HG03442 (cell line): Measurements from ENCODE around the gene HOXB13.

Experiments
- ATAC-seq: cut with Tn5 transposase; IDR thresholded peaks from one replicate; pipeline ENCODE4 v1.9.1; 2021; ENCODE audit warnings: mild to moderate bottlenecking, moderate library complexity; ENCODE audit not compliant: unreplicated experiment

The HOXB13 gene

DNA sequence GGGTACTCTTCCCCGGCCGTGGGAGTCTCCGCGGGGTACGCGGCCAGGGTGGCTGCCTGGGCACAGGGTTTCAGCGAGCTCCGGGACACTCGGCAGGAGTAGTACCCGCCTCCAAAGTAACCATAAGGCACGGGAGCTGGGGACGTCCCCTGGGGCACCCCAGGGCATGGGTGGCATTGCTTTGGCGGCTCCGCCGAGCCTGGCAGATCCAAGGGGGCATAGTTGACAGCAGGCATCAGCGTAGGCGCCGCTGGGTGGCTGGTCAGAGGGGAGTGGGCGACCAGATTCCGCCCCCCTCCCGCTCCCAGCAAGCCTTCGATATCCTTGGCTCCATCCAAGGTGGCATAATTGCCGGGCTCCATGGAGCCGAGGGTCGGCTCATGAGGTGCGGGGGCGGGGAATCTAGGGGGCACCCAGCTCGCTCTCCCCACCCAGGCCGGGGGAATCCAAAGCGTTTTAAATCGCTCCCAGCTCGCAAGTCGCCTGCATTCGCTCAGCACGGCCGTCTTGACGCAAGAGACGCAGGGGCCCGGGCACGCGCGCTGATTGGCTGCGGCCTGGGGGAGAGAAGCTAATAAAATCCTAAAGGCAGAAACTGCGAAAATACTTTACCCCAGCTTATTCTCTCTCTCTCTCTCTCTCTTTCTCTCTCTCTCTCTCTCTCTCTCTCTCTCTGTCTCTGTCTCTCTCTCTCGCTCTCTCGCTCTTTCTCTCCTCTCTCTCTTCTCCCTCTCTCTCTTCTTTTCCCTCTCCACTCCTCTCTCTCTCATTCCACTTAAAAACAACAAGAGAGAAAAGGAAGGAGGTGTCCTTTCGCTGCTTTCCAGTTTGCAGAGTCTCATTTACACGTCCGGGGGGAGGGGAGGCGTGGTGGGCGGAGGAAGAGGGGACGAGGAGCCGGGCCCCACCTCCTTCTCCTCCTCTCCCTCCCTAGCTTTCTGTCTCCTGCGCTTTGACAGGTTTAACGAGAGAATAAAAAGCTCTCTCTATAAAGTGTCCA is at the start of gene HOXB13:
Gene HOXB13, minus strand, starts transcription at position 519 of the 1,000 bp plus-strand sequence. Its CDS starts 157 bp downstream, at position 362.
- no peak for ATAC-seq

GRCh38 chr17:48776602-48777001 is 48.1 kb upstream of the HOXB13 start:
- ATAC-seq = no peak

DNA sequence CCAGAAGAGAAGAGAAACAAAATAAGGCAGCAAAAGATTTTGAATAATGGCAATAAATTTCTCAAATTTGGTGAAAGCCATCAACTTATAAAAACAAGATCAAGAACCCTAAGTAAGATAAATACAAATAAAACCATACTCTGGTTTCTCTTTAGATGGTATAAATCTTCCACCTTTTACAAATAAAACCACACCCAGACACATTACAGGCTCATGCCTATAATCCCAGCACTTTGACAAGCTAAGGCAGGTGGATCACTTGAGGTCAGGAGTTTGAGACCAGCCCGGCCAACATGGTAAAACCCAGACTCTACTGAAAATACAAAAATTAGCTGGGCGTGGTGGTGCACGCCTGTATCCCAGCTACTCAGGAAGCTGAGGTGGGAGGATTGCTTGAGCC is 44.7 kb upstream of the HOXB13 start:
- ATAC-seq = no peak

DNA sequence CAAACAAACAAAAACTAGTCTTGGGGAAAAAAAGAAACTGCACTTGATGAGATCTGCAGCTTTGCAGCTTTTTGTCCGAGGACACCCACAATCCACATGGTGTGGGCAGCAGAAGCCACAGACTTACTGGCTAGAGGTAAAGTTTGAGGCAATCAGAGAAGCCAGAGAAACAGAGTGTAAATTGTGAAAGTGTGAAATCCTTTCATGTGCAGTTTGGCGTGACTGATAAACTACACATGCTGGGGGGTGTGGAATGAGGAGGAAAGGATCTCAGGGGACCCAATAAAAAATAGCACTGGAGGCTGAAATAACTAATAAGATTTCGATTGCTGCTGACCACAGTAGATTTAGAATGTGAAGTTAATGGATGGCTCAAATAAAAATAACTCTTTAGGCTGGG is 42.4 kb upstream of the HOXB13 start:
- no peak for ATAC-seq

- no peak for ATAC-seq
These were observed 40.6 kb upstream of the HOXB13 start for GRCh38 chr17:48769009-48769675.

DNA sequence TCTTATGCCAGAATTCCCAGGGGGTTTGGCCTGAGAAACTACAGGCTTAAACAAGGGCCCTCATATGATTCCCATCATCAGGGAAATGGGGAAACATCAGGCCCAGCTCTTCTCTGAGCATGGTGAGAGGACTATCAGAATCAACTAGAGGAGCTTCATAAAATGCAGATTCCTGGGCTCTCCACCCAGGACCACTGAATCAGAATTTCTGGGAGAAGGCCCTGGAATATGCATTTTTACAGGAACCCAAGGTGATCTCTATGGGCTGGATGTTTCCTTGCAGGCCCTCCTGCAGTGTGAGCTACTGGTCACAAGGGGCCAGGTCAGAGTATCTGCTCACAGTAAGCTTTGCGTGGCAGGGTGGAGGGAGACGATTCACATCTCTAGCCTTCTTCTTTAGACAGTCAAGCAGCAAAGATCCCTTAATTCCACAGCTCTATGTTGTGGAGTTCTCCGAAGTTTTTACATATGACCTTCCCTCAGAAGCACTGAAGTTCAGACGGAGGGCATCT is 38.8 kb upstream of the HOXB13 start:
- no peak for ATAC-seq

DNA sequence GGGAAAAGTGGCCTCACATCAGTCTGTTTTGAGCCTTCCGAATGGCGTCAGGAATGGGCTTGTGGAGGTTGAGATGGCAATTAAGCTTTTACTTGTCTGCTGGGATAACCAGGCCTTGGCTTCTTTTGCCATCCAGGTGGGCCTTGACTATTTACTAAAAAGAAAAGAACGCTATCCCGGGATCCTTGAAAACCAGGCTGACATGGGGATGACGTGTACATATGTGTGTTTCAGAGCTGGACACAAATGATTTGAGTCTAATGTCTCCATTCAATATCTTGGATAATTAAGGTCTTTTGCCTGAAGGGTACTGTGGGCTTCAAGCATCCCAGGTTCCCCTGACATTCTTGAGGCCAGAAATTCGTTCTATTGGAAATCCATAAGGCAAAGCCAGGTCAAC is 32.6 kb upstream of the HOXB13 start:
- ATAC-seq = no peak

DNA sequence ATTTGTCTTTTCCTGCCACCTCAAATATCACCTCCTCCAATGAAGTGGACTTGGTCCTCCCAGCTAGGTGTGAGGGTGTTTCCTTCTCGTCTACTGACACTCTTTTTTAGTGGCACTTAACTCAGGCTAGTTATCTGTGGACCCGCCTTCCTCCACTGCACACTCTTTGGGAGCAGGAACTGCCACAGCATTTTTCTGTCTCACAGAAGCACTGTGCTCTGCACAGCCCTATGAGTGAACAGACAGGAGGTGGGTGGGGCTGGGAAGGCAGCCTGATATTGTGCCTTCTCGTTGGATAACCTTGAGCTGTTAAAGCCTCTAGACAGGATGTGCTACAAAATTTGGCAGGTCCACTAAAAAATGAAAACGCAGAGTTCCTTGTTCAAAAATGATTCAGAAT is 31.9 kb upstream of the HOXB13 start:
- no peak for ATAC-seq

GRCh38 chr17:48759288-48759687 is 30.7 kb upstream of the HOXB13 start:
- ATAC-seq = no peak

DNA sequence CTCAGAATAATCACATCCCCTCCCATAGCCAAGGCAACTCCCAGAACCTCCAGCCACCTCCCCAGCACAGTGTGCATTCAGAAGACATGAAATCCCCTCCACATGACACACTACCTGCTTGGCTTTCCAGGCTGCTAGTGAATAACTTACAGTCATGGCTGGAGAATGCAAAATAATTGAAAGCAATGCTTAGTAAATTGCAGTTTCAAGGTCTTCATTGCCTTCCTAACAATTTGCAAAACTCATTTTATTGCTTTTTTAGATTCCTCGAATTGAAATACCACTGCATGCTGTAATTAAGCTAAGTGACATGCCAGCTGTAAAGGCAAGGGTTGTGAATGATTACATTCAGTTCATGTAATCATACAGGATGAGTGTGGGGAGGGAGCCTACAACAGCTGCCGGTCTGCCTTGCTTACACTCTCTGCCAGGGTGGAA is 29.0 kb upstream of the HOXB13 start:
- ATAC-seq = no peak

DNA sequence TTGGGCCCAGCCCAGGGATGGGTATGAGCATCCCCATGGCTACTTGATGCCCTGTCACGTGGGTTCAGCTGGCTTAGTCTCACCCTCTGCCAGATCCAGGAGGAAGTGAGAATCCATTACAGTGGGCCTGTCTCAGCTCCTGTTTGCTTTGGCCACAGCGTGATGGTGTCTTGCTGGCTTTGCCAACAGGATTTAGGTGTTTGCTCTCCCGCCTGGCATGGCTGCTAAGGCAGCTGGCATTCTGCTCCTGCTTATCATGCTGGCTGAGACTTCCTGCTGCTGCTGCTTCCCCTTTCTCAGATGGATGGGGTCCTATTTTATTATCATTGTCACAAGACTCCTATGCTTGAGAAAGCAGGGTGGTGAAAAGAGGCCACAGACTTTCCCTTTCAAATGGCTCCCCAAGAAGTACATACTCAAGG is 28.3 kb upstream of the HOXB13 start:
- no peak for ATAC-seq

GRCh38 chr17:48755356-48755755 is 26.8 kb upstream of the HOXB13 start:
- no peak for ATAC-seq

DNA sequence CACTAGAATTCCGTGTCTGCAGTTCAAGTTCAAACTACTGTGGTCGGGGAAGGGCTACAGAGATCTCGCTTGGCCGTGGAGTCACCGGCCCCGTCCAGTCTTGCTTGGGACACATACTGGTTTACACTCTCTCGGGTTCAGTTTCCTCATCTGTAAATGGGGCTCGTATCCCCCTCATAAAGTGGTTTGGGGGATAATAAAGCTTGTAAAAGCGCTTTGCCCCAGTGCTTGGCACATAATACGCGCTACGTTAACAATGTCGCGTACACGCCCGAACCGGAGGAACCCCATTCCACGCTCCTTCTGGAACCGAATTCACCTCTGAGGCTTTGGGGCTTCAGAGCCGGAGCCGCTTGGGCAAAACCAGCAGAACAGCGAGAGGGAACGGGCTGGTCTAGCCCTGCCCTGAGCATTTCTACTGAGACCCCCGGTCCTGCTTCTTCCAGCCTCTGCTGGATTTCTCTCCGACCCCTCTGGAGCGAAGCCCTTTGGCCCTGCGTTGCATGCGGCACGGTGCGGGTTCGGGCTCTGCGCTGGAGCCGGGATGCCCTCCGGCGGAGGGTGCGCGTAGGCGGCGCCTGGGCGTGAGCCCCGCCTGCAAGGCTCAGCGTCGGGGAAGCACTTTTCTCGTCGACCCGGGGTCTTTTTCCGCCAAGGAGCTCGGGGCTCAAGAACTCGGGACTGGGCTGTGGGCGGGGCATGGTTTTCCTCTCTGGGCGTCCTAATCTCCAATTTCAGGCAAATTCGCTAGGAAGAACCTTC is 26.1 kb upstream of the HOXB13 start:
- ATAC-seq = no peak

DNA sequence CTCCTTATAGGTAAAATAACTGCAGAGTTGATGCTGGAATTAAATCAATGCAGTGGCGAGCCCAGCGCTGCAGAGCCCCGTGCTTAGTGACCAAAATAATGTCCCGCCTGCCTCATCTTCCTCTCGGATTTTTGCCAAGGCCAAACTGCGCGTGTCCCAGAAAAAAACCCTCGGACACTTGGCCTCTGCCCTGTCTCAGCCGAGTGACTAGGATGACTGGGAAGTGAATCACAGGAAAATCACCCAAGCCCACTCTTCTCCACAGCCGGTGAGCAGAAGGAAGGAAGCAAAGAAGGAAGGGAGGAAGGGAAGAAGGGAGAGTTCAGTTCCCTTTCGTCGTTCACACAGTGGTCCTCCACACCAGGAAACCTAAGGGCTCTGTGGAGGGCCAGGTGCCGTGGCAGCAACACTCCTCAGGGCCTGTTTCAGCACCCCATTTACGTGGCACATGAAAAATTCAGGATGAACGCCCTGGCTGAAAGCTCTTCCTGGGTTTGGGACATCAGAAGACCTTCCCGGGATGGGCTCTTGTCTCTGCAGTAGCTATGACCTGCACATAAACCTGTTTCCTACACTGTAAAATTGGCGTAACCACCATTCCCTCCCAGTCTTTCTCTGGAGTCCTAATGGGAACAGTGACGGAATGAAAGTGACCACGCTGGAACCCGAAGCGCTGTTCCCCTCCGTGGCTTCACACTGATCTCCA is 25.4 kb upstream of the HOXB13 start:
- no peak for ATAC-seq

DNA sequence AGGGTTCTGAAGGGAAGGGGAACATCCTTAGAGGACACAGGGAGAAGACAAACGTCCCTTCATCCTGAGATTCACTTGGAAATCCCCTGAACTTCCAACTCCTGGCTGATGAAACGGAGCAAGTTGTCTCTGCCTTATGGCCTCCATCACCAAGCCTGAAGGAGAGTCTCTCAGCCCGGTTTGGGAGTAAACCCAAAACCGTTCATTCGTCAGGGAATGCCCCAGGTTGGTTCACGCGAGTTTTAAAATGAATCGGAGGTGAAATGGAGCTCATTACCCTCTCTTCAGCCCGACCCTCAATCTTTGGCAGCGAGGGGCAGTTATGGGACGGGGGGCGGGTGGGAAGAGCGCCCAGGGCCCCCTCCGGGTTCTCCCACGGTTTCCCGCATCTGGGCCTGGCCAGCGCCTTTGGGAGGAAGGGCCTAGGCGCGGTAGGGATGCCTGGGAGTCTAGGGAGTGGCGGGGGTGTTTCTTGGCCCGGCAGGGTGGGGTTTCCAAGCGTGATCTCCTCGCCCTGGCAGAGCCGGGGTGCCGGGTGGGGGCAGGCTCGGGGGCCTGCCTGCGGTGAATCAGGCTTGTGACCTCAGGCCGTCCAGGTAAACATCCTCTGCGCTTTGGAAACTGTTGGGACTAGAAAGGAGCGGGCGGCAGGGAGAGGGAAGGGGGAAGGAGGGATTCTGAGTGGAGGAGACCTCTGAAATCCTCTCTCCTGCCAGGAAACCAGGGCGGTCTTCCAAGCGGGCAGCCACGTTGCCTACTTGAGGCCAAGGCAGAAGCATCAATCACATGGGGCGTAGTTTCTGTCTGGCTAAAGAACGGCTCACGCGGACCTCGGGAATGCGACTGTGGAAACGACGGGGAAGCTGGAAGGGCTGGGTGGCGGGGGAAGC is 24.1 kb upstream of the HOXB13 start:
- ATAC-seq = no peak

GRCh38 chr17:48751733-48752398 is 23.3 kb upstream of the HOXB13 start:
- no peak for ATAC-seq

- no peak for ATAC-seq
These were observed 22.6 kb upstream of the HOXB13 start for GRCh38 chr17:48751172-48751571.

DNA sequence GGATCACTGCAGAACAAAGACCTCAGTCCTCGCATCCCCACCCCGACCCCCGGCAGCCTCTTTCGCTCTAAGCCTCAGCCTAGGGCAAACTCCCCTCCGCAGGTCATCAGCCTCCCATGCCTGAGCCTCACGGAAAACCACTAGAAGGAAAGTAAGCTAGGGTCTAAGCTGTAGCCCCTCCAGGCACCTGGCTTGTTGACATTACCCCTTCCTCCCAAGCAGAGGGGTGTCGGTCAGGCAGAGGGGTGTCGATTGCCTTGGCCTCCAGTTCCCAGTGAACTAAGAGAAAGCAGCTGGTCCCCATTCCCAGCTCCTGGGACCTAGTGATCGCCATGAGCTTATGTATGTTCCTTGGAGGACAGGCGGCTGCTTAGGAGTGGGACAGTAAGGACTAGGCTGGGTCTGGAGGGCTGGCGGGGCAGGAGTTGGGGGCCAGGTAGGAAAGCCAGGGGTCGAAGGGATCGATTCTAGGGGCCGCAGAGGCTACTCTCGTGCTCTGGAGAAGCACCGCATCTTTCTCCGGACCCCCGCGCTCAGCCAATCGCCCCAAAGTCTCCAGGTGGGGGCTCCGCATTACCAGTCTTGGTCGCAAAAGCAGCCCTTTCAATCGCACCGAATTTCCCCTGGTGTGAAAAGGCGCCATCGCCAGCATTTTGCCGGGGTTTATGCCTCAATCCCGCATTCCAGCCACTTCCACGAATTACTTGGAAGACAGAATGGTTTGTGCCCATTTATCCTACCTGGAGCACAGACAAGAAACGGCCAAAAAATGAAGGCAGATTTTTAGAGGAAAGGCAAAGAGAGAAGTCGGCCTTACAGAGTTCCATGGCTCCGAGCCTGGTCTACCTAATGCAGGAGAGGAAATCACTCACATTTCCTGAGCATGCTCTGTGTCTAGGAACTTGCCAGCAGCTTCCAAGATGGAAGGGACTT is 21.3 kb upstream of the HOXB13 start:
- ATAC-seq = no peak
